ENCODE data around the gene DOCK9. TPM values are rescaled to one million over a fixed set of nuclear protein-coding genes. Genes with fewer than 3 reads are reported as not detected.

The DOCK9 gene
- total and polyA plus RNA-seq, 2 experiments from 2014 or later = 8.5 to 57.7 TPM

DNA sequence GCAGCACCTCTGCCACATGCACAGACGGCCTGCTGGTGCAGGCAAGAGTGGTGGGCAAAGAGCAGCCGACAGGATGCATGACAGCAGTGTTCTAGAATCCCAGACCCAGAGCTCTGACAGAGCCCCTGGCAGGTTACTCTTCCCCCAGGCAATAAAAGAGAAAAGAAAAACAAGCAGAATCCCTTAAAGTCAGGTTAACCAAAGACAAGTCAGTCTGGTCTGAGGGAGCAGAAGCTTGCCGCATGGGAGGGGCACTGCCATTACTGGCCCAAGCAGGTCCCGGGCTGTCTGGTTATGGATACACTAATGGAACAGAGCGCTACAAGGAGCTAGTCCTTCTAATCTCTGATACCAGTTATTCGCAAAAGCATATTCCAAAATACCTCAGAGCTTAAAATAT, 36.1 kb upstream of the DOCK9 start:
- no peak overlapping the region for H2AFZ ChIP-seq
- Mint-ChIP-seq H3K27me3 (ENCODE audit: insufficient read depth, low read depth, poor library complexity) (peaks cover 3% of the 10 kb centered on the region), H3K9me3 (no peaks in the 10 kb centered on the region), H3K36me3 (ENCODE audit: low read depth) (no peaks in the 10 kb centered on the region), H3K4me1 (peaks cover 17% of the 10 kb centered on the region), H3K4me3 (no peak overlapping the region), H3K27ac (no peak overlapping the region)
- H3K79me2 ChIP-seq (replicated peaks; ENCODE audit: insufficient read depth) = no peaks in the 10 kb centered on the region
- H3K4me1 ChIP-seq (ENCODE audit: insufficient read depth) = 0 out of 2 replicates have a peak, but pooled peaks cover 3% of the 10 kb centered on the region
- no peaks in the 10 kb centered on the region for H4K20me1 ChIP-seq (replicated peaks; ENCODE audit: insufficient read depth)
- no peak overlapping the region for H3K4me3 ChIP-seq
- ATAC-seq (no peak), DNase-seq (ENCODE audit: low spot score) (no peak)
- no peak overlapping the region for H3K27ac ChIP-seq (ENCODE audit: low read depth)
- no peaks in the 10 kb centered on the region for H3F3A ChIP-seq (replicated peaks; ENCODE audit: low read depth)
- TF ChIP-seq NANOG (IDR thresholded peaks at IDR 0.05; ENCODE audit: borderline replicate concordance) (no peak), STAT1 (IDR thresholded peaks at IDR 0.05; ENCODE audit: unreplicated experiment) (no peak)
- no peaks in the 10 kb centered on the region for H3K27me3 ChIP-seq (ENCODE audit: insufficient read depth)
- H3K9me2 ChIP-seq (ENCODE audit: insufficient read depth) = no peaks in the 10 kb centered on the region
- H3K4me2 ChIP-seq = no peak overlapping the region
- H3K36me3 ChIP-seq (ENCODE audit: insufficient read depth) = no peaks in the 10 kb centered on the region

DNA sequence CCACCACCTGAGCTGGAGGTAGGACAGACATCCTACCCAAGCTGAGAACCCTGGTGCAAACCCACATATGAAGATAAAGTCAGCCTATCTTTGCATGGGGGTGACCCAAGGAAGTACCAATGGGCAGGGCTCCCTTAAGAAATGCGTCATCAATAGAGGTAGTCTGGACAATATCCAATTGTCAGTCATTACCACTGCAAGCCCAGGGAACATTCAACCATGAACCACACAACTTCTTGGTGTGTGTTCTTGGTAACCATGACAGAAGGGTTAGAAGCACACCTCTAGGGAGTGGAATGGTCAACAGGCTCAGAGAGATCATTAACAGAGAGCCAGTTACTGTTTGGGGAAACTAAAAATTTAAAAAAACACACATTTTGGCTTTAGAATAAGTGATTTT, 34.7 kb upstream of the DOCK9 start:
- H3K4me1 ChIP-seq (ENCODE audit: insufficient read depth) = 0 out of 2 replicates have a peak, but pooled peaks cover 3% of the 10 kb centered on the region
- no peaks in the 10 kb centered on the region for H3K27me3 ChIP-seq (ENCODE audit: insufficient read depth)
- no peaks in the 10 kb centered on the region for H3F3A ChIP-seq (replicated peaks; ENCODE audit: low read depth)
- no peaks in the 10 kb centered on the region for H3K79me2 ChIP-seq (replicated peaks; ENCODE audit: insufficient read depth)
- Mint-ChIP-seq H3K4me3 (no peak overlapping the region), H3K4me1 (peaks cover 17% of the 10 kb centered on the region), H3K27ac (no peak overlapping the region), H3K27me3 (ENCODE audit: insufficient read depth, low read depth, poor library complexity) (peaks cover 3% of the 10 kb centered on the region), H3K36me3 (ENCODE audit: low read depth) (no peaks in the 10 kb centered on the region), H3K9me3 (no peaks in the 10 kb centered on the region)
- H3K36me3 ChIP-seq (ENCODE audit: insufficient read depth) = no peaks in the 10 kb centered on the region
- ATAC-seq = no peak
- H4K20me1 ChIP-seq (replicated peaks; ENCODE audit: insufficient read depth) = no peaks in the 10 kb centered on the region; the same call in 1 of the 2 replicates
- no peak for DNase-seq (ENCODE audit: low spot score)
- no peak overlapping the region for H3K4me2 ChIP-seq
- H3K9me2 ChIP-seq (ENCODE audit: insufficient read depth) = no peaks in the 10 kb centered on the region
- H2AFZ ChIP-seq = no peak overlapping the region
- no peak overlapping the region for H3K27ac ChIP-seq (ENCODE audit: low read depth)
- no peak overlapping the region for H3K4me3 ChIP-seq
- no peak for TF ChIP-seq JUNB (IDR thresholded peaks at IDR 0.05; ENCODE audit: unreplicated experiment)
- no peak for TF ChIP-seq EZH2 (IDR thresholded peaks at IDR 0.05; ENCODE audit: low read depth, unreplicated experiment)
- no peak for TF ChIP-seq NANOG (IDR thresholded peaks at IDR 0.05; ENCODE audit: borderline replicate concordance)
- TF ChIP-seq, protein P1, sequence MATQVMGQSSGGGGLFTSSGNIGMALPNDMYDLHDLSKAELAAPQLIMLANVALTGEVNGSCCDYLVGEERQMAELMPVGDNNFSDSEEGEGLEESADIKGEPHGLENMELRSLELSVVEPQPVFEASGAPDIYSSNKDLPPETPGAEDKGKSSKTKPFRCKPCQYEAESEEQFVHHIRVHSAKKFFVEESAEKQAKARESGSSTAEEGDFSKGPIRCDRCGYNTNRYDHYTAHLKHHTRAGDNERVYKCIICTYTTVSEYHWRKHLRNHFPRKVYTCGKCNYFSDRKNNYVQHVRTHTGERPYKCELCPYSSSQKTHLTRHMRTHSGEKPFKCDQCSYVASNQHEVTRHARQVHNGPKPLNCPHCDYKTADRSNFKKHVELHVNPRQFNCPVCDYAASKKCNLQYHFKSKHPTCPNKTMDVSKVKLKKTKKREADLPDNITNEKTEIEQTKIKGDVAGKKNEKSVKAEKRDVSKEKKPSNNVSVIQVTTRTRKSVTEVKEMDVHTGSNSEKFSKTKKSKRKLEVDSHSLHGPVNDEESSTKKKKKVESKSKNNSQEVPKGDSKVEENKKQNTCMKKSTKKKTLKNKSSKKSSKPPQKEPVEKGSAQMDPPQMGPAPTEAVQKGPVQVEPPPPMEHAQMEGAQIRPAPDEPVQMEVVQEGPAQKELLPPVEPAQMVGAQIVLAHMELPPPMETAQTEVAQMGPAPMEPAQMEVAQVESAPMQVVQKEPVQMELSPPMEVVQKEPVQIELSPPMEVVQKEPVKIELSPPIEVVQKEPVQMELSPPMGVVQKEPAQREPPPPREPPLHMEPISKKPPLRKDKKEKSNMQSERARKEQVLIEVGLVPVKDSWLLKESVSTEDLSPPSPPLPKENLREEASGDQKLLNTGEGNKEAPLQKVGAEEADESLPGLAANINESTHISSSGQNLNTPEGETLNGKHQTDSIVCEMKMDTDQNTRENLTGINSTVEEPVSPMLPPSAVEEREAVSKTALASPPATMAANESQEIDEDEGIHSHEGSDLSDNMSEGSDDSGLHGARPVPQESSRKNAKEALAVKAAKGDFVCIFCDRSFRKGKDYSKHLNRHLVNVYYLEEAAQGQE (IDR thresholded peaks at IDR 0.05; ENCODE audit: unreplicated experiment) = no peak
- no peak for TF ChIP-seq ZNF331 (CRISPR knock-in tag; IDR thresholded peaks at IDR 0.05; ENCODE audit: low read depth)
- TF ChIP-seq, protein P2, sequence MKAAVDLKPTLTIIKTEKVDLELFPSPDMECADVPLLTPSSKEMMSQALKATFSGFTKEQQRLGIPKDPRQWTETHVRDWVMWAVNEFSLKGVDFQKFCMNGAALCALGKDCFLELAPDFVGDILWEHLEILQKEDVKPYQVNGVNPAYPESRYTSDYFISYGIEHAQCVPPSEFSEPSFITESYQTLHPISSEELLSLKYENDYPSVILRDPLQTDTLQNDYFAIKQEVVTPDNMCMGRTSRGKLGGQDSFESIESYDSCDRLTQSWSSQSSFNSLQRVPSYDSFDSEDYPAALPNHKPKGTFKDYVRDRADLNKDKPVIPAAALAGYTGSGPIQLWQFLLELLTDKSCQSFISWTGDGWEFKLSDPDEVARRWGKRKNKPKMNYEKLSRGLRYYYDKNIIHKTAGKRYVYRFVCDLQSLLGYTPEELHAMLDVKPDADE (IDR thresholded peaks at IDR 0.05) = no peak
- no peak for TF ChIP-seq CREB1 (CRISPR knock-in tag; IDR thresholded peaks at IDR 0.05; ENCODE audit: low read depth)
- TF ChIP-seq STAT1 (IDR thresholded peaks at IDR 0.05; ENCODE audit: unreplicated experiment) = no peak
- no peak for TF ChIP-seq ZNF114 (CRISPR knock-in tag; IDR thresholded peaks at IDR 0.05)
- no peak for TF ChIP-seq POLR2AphosphoS5 (IDR thresholded peaks at IDR 0.05; ENCODE audit: low read depth)
- TF ChIP-seq, protein P3, sequence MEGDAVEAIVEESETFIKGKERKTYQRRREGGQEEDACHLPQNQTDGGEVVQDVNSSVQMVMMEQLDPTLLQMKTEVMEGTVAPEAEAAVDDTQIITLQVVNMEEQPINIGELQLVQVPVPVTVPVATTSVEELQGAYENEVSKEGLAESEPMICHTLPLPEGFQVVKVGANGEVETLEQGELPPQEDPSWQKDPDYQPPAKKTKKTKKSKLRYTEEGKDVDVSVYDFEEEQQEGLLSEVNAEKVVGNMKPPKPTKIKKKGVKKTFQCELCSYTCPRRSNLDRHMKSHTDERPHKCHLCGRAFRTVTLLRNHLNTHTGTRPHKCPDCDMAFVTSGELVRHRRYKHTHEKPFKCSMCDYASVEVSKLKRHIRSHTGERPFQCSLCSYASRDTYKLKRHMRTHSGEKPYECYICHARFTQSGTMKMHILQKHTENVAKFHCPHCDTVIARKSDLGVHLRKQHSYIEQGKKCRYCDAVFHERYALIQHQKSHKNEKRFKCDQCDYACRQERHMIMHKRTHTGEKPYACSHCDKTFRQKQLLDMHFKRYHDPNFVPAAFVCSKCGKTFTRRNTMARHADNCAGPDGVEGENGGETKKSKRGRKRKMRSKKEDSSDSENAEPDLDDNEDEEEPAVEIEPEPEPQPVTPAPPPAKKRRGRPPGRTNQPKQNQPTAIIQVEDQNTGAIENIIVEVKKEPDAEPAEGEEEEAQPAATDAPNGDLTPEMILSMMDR (conservative IDR thresholded peaks at IDR 0.05; ENCODE audit: low read depth in 2 of 2) = no peak
- TF ChIP-seq EZH2phosphoT487 (IDR thresholded peaks at IDR 0.05; ENCODE audit: unreplicated experiment) = no peak
